ENCODE measurements around the gene MSMP. TPM values are rescaled to one million over a fixed set of nuclear protein-coding genes. Genes with fewer than 3 reads are reported as not detected.
A peak's percentile ranks its signal among the peaks of the same experiment; 100 is the strongest.

The MSMP gene
- total RNA-seq, 1 experiment from 2014 or later: not detected

DNA sequence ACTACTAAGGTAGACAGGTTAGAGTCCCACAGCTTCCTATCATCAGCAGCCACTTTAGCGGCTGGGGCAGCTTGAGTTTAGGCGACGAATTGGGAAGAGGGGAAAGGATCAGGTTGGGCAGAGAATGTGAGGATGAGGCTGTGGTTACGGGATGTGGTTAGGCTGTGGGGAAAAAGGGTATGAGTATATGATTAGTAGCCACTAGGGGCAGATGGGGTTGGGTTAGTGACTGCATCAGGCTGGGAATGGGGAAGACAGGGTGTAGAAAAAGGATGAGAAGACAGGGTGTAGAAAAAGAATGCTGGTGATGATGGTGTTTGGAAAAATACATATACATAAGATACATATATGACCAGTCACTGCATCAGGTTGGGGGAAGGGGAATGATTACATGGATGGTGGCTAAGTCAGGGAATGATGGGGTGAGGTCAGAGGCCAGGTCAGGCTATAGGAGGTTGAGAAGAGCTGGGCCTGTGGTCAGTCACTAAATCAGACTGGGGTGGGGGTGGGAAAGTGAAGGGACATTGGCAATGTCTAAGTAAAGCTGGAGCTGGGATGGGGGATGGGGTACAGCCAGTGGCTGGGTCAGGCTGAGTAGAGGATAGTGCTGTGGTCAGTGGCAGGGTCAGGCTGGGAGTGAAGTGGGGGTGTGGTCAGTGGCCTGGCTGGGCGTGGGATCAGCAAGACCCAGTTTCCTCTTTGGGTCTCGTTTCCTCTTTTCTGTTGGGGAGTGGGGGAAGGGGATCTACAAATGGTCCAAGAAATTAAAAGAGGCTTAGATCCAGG lies 24.2 kb downstream of the MSMP start:
- no peaks in the 10 kb centered on the region for H3K27me3 ChIP-seq (ENCODE audit: insufficient read depth, low read depth)
- H3K9me3 ChIP-seq (ENCODE audit: insufficient read depth, low read depth): no peaks in the 10 kb centered on the region
- POLR2A ChIA-PET (ENCODE audit: unreplicated experiment): interaction anchor here (0.5 kb wide), 1 partner anchor 65 kb away, joined by 3 read pairs; the partner anchor contains the start of gene ARHGEF39
- peak in 1 of 2 experiments; percentile 37 for DNase-seq
- BruUV-seq (replicated peaks): TSS peak; percentile 66
- no peak overlapping the region for H2AFZ ChIP-seq
- H3K9me2 ChIP-seq (ENCODE audit: insufficient read depth): no peaks in the 10 kb centered on the region
- H4K20me1 ChIP-seq (ENCODE audit: insufficient read depth): peaks cover 6% of the 10 kb centered on the region; the same call in 1 of the 2 replicates
- TF ChIP-seq, protein P1, sequence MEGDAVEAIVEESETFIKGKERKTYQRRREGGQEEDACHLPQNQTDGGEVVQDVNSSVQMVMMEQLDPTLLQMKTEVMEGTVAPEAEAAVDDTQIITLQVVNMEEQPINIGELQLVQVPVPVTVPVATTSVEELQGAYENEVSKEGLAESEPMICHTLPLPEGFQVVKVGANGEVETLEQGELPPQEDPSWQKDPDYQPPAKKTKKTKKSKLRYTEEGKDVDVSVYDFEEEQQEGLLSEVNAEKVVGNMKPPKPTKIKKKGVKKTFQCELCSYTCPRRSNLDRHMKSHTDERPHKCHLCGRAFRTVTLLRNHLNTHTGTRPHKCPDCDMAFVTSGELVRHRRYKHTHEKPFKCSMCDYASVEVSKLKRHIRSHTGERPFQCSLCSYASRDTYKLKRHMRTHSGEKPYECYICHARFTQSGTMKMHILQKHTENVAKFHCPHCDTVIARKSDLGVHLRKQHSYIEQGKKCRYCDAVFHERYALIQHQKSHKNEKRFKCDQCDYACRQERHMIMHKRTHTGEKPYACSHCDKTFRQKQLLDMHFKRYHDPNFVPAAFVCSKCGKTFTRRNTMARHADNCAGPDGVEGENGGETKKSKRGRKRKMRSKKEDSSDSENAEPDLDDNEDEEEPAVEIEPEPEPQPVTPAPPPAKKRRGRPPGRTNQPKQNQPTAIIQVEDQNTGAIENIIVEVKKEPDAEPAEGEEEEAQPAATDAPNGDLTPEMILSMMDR (conservative IDR thresholded peaks at IDR 0.05): peak; percentile 57
- no peak for TF ChIP-seq EZH2 (IDR thresholded peaks at IDR 0.05; ENCODE audit: low read depth)
- peaks cover 28% of the 10 kb centered on the region for H3F3A ChIP-seq (ENCODE audit: insufficient read depth, low read depth)
- H3K79me2 ChIP-seq (ENCODE audit: low read depth): peaks cover 62% of the 10 kb centered on the region
- 0 out of 2 replicates have a peak, but pooled peaks cover 2% of the 10 kb centered on the region for H3K36me3 ChIP-seq (ENCODE audit: low read depth)
- intact Hi-C loops (cut with micrococcal nuclease; ENCODE audit: unreplicated experiment): loop anchor here (5.0 to 10.0 kb wide), 2 partner anchors 128 to 245 kb away; no protein-coding TSS in a partner anchor
- CTCF ChIA-PET: interaction anchor here (0.8 kb wide), 1 partner anchor 69 kb away, joined by 4 read pairs; no protein-coding TSS in a partner anchor
- H3K4me1 ChIP-seq (replicated peaks; ENCODE audit: insufficient read depth): peaks cover 48% of the 10 kb centered on the region
- H3K27ac ChIP-seq: no peak overlapping the region
- H3K4me2 ChIP-seq: peak overlapping the region; percentile 89
- H3K4me3 ChIP-seq: peak overlapping the region; percentile 86; the same call in 1 of the 2 replicates

DNA sequence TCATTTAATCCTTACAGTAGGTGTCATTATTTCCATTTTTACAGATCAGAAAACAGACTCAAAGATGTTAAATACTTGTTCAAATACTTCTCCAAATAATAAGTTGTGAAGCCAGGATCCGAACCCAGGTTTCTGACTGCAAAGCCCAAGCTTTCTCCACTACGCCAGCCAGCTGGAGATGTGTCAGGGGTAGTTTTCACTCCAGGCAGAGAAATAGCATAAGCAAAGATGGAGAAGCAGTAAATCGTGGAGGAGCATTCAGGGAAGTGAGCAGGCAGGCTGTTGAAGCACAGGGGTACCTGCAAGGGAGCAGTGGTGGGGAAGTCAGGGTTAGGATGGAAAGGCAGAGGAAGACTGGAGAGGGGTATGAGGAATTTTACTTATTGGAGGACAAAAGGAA lies 25.0 kb downstream of the MSMP start:
- POLR2A ChIA-PET (ENCODE audit: unreplicated experiment): interaction anchor here (1.7 kb wide), 1 partner anchor 17 kb away, joined by 24 read pairs; no protein-coding TSS in a partner anchor
- no TSS peak for BruUV-seq (replicated peaks)
- Histone ChIP-seq H3K27me3 (ENCODE audit: insufficient read depth, low read depth) (no peaks in the 10 kb centered on the region), H3K36me3 (ENCODE audit: low read depth) (no peaks in the 10 kb centered on the region), H3K4me2 (peak overlapping the region; percentile 46; the same call in 1 of the 2 replicates), H3K4me1 (replicated peaks; ENCODE audit: insufficient read depth) (peaks cover 44% of the 10 kb centered on the region), H3K4me3 (no peak overlapping the region), H3K79me2 (ENCODE audit: low read depth) (peaks cover 56% of the 10 kb centered on the region), H4K20me1 (ENCODE audit: insufficient read depth) (peaks cover 6% of the 10 kb centered on the region; the same call in 1 of the 2 replicates), H3K9me3 (ENCODE audit: insufficient read depth, low read depth) (no peaks in the 10 kb centered on the region), H2AFZ (no peak overlapping the region), H3K9me2 (ENCODE audit: insufficient read depth) (no peaks in the 10 kb centered on the region), H3F3A (ENCODE audit: insufficient read depth, low read depth) (peaks cover 28% of the 10 kb centered on the region), H3K27ac (no peak overlapping the region)
- CTCF ChIA-PET: no interaction called here
- TF ChIP-seq, protein P1 (conservative IDR thresholded peaks at IDR 0.05): no peak
- no peak for TF ChIP-seq EZH2 (IDR thresholded peaks at IDR 0.05; ENCODE audit: low read depth)
- intact Hi-C loops (cut with micrococcal nuclease; ENCODE audit: unreplicated experiment): no loop called here
- DNase-seq: no peak

DNA sequence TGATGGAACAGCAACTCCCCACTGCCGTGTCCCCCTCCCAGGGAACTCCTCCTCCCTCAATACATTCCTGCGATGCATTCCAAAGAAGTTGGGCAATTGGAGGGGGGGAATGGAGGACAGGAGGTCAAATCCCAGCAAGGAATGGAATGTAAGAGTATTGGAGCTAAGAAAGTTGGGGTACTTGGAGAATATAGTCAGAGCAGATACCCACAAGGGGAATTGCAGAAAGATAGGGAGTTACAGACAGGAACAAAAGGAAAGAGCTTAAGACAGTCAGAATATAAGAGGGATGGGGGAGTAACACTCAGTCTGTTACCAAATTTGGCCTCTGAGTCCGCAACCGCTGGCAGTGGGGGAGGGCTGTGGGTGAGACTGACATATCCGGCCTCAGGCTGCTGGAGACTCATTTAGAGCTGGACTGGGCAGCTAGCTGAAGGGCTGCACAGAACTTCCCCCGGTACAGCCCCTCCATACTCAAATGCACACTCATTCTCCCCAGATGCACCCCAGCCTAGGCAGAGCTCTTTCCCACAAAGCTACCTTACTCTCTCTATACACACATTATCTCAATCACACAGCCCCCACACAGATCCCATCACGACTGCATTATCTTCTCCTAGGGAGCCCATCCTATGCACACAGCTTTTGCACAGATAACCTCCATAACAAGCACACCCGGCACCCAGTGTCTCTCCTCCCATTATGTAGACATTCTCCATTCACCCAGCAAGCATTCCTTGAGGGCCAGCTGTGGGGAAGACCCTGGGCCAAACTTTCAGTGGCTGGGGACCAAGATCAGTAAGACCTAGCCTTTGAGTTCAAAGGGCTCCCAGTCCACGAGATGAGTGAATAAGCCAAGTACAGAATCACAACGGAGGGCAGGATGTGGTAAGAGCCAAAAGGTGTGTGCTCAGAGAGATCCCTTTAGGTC lies 25.8 kb downstream of the MSMP start:
- BruUV-seq (replicated peaks): no TSS peak
- Histone ChIP-seq H3K4me3 (no peak overlapping the region), H3K9me2 (ENCODE audit: insufficient read depth) (no peaks in the 10 kb centered on the region), H3K4me2 (peak overlapping the region; percentile 46), H3K27me3 (ENCODE audit: insufficient read depth, low read depth) (no peaks in the 10 kb centered on the region), H4K20me1 (ENCODE audit: insufficient read depth) (peaks cover 6% of the 10 kb centered on the region; the same call in 1 of the 2 replicates), H3F3A (ENCODE audit: insufficient read depth, low read depth) (peaks cover 21% of the 10 kb centered on the region), H3K4me1 (replicated peaks; ENCODE audit: insufficient read depth) (peaks cover 36% of the 10 kb centered on the region), H3K9me3 (ENCODE audit: insufficient read depth, low read depth) (no peaks in the 10 kb centered on the region), H3K27ac (no peak overlapping the region), H2AFZ (no peak overlapping the region), H3K79me2 (ENCODE audit: low read depth) (peaks cover 49% of the 10 kb centered on the region), H3K36me3 (ENCODE audit: low read depth) (no peaks in the 10 kb centered on the region)
- intact Hi-C loops (cut with micrococcal nuclease; ENCODE audit: unreplicated experiment): no loop called here
- ChIA-PET CTCF (interaction anchor here (0.7 to 1.2 kb wide), 5 partner anchors 14 to 67 kb away, joined by 3 to 5 read pairs (median 4); partner anchors contain the start of gene ARHGEF39), POLR2A (ENCODE audit: unreplicated experiment) (interaction anchor here (0.6 to 1.7 kb wide), 4 partner anchors 16 to 822 kb away, joined by 3 to 24 read pairs (median 4); no protein-coding TSS in a partner anchor)
- TF ChIP-seq, protein P1 (conservative IDR thresholded peaks at IDR 0.05): no peak
- TF ChIP-seq EZH2 (IDR thresholded peaks at IDR 0.05; ENCODE audit: low read depth): no peak
- DNase-seq: peak in 1 of 2 experiments; percentile 53

All from PC-9 (cell line).